Astrocyte of the spinal cord (primary cell): ENCODE measurements around the gene FAHD2B.
"Not testable (repeated sequence)": the region's sequence is repeated elsewhere in the genome, so short reads cannot be mapped to it uniquely, and the experiment has no call there.

Experiments
- DNase-seq: peaks from one replicate; pipeline ENCODE4 v3.0.0; 2011; ENCODE audit warnings: low read depth, low spot score
- H3K4me3 ChIP-seq: 2 replicates; pipeline ENCODE4 v1.5.1; 2011; ENCODE audit warnings: low read depth, mild to moderate bottlenecking, low read length, moderate library complexity
- in situ Hi-C: cut with HindIII; loops from 2 replicates; pipeline ENCODE4 v1.10.0; 2017; ENCODE audit warnings: low sequenced_read_pairs
- TF ChIP-seq, protein P1 (sequence below): IDR thresholded peaks from 2 replicates; pipeline ENCODE4 v1.5.1; 2012; ENCODE audit warnings: low read depth, mild to moderate bottlenecking, low read length, inconsistent platforms

Gene FAHD2B

DNA sequence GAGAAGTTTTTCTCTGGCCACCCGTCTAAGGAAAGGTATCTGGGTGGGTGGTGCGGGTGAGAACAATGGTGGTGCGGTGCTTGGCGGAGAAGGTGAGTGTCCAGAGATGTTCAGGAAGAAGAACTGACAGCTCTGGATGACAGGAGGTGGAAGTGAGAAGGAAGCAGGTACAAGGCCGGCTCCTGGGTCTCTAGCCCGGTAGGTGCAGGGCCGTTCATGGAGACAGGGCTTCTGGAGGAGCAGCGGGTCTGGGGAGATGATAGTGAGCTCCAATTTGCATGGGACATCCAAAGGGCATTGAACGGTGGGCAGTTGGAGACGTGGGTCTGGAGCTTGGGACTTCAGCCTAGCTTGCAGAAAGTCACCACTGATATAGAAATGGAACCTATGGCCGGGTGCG lies 979 bp upstream of the FAHD2B start:
- H3K4me3 ChIP-seq: no peak overlapping the region

DNA sequence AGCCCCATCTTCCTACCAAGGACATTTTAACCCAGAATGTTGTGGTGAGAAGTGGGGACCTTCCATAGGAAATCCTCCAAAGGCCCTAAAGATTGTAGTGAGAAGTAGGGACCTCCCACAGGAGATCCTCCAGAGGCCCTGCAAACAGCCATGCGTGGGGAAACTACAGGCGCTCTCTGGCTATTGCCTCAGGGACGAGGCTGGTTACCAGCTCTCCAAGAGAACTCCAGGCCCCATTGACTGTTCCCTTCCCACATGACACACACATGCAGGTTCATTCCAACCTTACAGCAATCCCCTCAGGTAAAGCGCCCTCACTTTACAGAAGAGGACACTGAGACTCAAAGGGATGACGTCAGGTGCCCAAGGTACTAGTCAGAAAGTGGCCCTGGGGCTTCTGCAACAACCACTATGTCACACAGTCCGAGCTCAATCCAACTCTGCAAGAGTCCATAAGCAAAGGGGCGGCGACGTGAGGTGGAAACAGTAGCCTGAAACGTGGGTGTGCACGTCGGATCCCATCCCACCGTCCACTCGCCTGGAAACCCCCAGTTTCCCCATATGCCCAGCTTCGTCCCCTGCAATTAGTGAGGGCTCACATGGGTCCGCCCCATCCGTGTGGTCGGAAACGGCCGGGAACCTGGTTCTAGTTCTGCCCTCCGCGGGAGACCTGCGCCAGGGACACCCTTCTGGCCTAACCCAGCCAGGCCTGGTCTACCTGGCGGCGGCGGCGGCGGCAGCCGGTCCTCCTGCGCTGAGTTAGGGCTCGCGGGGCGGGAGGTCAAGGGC lies 505 bp downstream of the FAHD2B start:
- in situ Hi-C loops: not testable (repeated sequence)
- H3K4me3 ChIP-seq: peak overlapping the region; percentile 12

More for the DNA sequence above, 979 bp upstream of the FAHD2B start:
- TF ChIP-seq, protein P1, sequence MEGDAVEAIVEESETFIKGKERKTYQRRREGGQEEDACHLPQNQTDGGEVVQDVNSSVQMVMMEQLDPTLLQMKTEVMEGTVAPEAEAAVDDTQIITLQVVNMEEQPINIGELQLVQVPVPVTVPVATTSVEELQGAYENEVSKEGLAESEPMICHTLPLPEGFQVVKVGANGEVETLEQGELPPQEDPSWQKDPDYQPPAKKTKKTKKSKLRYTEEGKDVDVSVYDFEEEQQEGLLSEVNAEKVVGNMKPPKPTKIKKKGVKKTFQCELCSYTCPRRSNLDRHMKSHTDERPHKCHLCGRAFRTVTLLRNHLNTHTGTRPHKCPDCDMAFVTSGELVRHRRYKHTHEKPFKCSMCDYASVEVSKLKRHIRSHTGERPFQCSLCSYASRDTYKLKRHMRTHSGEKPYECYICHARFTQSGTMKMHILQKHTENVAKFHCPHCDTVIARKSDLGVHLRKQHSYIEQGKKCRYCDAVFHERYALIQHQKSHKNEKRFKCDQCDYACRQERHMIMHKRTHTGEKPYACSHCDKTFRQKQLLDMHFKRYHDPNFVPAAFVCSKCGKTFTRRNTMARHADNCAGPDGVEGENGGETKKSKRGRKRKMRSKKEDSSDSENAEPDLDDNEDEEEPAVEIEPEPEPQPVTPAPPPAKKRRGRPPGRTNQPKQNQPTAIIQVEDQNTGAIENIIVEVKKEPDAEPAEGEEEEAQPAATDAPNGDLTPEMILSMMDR: no peak
- DNase-seq: no peak
- in situ Hi-C loops: no loop called here

DNA sequence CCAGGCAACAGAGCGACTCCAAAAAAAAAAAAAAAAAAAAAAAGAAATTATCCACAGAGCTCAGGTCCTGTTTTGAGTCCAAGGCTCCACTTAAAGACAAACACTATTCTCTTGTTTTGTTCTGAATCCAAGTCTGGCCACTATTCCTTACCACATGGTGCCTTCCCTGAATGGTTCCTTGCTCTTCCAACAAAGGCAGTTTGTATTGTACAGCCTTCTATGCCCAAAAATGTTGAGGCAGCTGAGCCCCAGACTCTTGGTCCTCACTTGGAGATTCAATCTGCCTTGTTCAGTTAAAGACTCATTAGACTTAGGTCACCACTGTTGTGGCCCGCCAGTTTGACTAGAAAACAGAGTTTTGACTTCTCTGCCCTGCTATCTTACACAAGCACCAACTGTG lies 1.7 kb downstream of the FAHD2B start:
- H3K4me3 ChIP-seq, in situ Hi-C loops, DNase-seq: not testable (repeated sequence)

More for the DNA sequence above, 505 bp downstream of the FAHD2B start:
- DNase-seq: not testable (repeated sequence)

DNA sequence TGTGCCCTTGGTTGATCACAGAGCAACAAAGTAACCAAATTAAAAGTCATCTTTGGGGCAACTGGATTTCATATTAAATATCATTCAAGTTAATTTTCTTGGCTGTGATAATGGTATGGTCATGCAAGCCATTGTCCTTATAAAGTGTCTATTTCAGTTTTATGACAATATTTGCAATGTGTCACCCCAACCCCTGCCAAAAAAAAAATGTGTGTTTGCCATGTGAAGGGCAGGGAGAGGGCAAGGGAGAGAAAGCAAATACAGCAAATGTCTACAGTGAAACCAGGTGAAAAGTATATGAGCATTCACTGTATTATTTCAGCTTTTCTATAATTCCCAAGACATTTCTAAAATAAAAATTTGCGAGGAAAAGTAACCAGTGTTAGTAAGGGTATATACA lies 6.0 kb downstream of the FAHD2B start:
- DNase-seq, H3K4me3 ChIP-seq, in situ Hi-C loops: not testable (repeated sequence)

DNA sequence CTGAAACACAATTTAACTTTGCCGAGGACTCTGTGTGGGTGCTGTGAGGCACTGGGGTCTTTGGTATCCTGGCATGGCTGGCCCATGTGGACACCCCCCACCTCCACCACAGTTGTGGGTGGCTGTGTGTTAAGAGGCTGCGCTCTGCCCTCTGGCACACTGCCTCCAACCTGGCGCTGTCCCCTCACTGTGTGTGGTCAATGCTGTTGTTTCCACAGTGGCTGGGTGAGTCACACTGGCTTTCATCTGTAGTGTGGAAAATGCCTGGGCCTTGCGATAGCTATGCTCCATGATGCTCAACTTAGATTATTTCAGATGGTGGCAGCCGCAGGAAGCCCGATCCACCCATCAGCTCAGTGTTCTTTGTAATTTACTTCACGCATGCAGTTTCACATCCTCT lies 9.6 kb downstream of the FAHD2B start:
- in situ Hi-C loops, DNase-seq, H3K4me3 ChIP-seq: not testable (repeated sequence)

DNA sequence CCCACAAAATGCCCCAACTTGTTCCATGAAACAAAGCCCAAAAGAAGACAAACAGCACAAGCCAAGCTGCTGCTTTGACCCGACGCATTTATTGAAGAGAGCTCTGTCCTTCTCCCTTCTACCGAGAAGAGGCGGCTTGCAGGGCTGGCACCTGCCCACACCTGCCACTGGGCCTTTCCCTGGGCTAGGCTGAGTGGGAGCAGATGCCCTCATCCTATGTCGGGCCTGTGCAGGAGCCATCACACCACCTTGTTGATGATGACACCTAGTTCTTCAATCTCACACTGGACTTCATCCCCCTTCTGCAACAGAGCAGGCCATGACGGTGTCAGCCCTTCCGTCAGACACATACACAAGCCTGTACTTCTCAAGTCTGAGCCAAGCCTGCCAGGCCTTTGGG lies 11.2 kb downstream of the FAHD2B start:
- in situ Hi-C loops, H3K4me3 ChIP-seq, DNase-seq: not testable (repeated sequence)

DNA sequence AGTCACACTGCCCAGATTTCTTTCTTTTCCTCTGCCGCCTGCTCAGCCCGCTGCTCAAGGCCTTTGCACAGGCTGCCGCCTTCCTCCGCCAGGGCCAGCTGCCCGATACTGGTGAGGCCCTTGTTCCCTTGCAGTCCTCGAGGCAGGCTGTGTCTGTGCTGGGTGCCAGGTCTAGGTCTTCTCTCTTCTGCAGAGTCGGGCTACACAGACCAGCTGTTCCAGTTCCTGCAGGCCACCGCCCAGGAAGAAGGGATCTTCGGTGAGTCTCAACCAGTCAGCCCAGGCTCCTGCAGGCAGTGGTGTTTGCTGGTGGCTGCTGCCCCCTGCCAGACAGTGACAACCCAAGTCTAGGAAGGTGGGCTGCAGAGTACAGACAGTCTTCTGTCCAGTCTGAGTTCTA lies 12.5 kb downstream of the FAHD2B start:
- DNase-seq, H3K4me3 ChIP-seq, in situ Hi-C loops: not testable (repeated sequence)

DNA sequence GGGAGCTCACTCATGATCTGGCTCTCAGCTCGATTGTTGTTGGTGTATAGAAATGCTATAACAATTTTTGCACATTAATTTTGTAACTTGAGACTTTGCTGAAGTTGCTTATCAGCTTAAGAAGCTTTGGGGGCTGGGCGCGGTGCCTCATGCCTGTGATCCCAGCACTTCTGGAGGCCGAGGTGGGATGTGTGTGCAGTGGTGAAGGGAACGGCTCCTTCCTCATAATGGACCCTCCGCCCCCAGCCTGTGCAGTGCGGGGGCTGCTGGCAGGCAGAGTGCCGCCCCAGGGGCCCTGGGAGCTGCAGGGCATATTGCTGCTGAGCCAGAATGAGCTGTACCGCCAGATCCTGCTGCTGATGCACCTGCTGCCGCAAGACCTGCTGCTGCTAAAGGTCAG lies 13.8 kb downstream of the FAHD2B start:
- DNase-seq, H3K4me3 ChIP-seq, in situ Hi-C loops: not testable (repeated sequence)

DNA sequence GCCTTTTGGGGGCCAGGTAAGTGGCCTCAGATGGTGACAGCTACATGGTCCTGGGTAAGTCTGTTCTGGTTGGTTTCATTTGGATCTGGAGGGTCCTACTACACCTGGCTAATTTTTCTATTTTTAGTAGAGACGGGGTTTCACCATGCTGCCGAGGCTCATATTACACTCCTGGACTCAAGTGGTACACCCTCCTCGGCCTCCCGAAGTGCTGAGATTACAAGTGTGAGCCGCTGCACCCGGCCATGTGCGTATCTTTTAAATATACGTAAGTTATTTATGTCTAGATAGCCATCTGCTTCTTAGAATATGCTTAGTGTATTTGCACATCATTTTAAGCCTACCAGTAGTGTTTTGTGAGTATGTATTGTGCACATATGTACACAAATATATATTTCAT lies 17.5 kb downstream of the FAHD2B start:
- in situ Hi-C loops, DNase-seq, H3K4me3 ChIP-seq: not testable (repeated sequence)

DNA sequence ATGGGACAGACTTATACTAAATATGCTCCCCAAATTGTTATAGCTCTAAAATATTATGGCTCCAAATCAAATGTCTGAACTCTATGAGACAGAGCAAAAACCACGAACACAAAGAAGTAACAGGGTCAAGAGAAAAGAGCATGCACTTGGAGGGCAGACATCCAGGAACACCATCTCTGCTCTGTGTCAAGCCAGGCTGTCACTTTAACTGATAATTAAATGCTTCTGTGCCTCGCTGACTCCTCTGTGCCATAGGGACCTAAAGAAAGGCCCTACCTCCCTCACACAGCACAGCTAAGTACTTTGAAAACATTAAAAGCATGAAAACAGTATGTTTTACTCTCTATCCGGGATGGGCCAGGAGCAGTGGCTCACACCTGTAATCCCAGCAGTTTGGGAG lies 23.8 kb downstream of the FAHD2B start:
- H3K4me3 ChIP-seq, DNase-seq, in situ Hi-C loops: not testable (repeated sequence)

DNA sequence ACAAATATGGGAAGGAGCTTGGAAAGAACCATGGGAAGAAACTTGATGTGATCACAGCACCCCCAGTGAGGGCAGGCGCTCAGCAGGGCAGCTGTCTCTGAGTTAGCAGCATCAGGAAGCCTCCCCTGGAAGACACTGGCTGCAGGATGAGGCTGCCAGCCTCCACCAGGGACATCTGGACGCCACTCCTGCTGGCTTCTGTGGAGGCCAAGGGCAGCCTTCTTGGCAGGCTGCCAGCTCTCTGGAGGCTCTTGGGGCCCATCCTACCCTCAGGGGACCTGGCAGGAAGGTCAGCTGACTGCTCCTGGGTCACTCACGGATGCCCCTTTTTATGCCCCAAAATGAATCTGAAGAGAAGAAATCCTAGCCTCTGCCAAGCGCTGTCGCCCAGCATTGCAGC lies 26.0 kb downstream of the FAHD2B start:
- in situ Hi-C loops, DNase-seq, H3K4me3 ChIP-seq: not testable (repeated sequence)

DNA sequence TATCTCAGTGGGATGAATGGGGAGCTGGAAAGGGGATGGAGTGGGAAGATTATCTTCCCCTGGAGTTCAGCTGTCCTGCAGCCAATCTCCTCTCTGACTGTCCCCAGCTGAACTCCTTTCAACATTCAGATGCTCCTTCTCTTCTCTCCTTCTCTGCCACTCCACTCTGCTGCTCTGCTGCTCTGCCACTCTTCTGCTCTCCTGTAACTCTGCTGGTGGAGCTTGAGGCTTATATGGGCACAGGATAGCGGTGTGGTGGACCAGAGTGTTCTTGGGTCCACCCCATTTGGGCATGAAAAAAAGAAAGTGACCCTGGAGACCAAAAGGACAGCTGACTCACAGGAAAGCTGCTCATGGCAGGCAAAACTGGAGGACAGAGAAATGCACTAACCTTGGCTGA lies 26.6 kb downstream of the FAHD2B start:
- DNase-seq: no peak
- in situ Hi-C loops: no loop called here
- TF ChIP-seq, protein P1: no peak
- no peak overlapping the region for H3K4me3 ChIP-seq
